ENCODE measurements around the gene KLK3.

The KLK3 gene

DNA sequence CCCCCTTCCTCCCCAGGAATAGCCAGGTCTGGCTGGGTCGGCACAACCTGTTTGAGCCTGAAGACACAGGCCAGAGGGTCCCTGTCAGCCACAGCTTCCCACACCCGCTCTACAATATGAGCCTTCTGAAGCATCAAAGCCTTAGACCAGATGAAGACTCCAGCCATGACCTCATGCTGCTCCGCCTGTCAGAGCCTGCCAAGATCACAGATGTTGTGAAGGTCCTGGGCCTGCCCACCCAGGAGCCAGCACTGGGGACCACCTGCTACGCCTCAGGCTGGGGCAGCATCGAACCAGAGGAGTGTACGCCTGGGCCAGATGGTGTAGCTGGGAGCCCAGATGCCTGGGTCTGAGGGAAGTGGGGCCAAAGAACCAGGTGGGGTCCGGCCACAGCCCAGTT, 21.7 kb downstream of the KLK3 start:
- ChIA-PET POLR2A (no interaction called here), CTCF (no interaction called here)
- TF ChIP-seq NFRKB (IDR thresholded peaks at IDR 0.05), result no peak
- TF ChIP-seq CTBP1 (IDR thresholded peaks at IDR 0.05; ENCODE audit: borderline replicate concordance), result no peak
- TF ChIP-seq FOXK2 (IDR thresholded peaks at IDR 0.05), result no peak
- TF ChIP-seq, protein P1, sequence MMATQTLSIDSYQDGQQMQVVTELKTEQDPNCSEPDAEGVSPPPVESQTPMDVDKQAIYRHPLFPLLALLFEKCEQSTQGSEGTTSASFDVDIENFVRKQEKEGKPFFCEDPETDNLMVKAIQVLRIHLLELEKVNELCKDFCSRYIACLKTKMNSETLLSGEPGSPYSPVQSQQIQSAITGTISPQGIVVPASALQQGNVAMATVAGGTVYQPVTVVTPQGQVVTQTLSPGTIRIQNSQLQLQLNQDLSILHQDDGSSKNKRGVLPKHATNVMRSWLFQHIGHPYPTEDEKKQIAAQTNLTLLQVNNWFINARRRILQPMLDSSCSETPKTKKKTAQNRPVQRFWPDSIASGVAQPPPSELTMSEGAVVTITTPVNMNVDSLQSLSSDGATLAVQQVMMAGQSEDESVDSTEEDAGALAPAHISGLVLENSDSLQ (IDR thresholded peaks at IDR 0.05), result no peak
- TF ChIP-seq FOXA1 (IDR thresholded peaks at IDR 0.05), result no peak
- TF ChIP-seq SP1 (IDR thresholded peaks at IDR 0.05), result no peak
- no peak for TF ChIP-seq ZNF384 (IDR thresholded peaks at IDR 0.05)
- no peak for TF ChIP-seq ARNT (IDR thresholded peaks at IDR 0.05)
- no peak for TF ChIP-seq LEF1 (IDR thresholded peaks at IDR 0.05; ENCODE audit: borderline replicate concordance)
- DNase-seq (ENCODE audit: extremely low spot score), result no peak

DNA sequence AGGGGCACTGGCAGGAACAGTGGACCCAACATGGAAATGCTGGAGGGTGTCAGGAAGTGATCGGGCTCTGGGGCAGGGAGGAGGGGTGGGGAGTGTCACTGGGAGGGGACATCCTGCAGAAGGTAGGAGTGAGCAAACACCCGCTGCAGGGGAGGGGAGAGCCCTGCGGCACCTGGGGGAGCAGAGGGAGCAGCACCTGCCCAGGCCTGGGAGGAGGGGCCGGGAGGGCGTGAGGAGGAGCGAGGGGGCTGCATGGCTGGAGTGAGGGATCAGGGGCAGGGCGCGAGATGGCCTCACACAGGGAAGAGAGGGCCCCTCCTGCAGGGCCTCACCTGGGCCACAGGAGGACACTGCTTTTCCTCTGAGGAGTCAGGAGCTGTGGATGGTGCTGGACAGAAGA, 22.6 kb downstream of the KLK3 start:
- TF ChIP-seq ZNF384 (IDR thresholded peaks at IDR 0.05) (no peak), BHLHE40 (IDR thresholded peaks at IDR 0.05; ENCODE audit: borderline replicate concordance) (no peak), HDGF (IDR thresholded peaks at IDR 0.05; ENCODE audit: borderline replicate concordance) (no peak), SP1 (IDR thresholded peaks at IDR 0.05) (no peak), SUZ12 (IDR thresholded peaks at IDR 0.05) (no peak), NFRKB (IDR thresholded peaks at IDR 0.05) (no peak), FOXA1 (IDR thresholded peaks at IDR 0.05) (no peak), FOXK2 (IDR thresholded peaks at IDR 0.05) (no peak)
- TF ChIP-seq, protein P1 (IDR thresholded peaks at IDR 0.05), result no peak
- ChIA-PET CTCF (no interaction called here), POLR2A (no interaction called here)
- no peak for DNase-seq (ENCODE audit: extremely low spot score)

- ChIA-PET CTCF (no interaction called here), POLR2A (no interaction called here)
- no peak for DNase-seq (ENCODE audit: extremely low spot score)
- TF ChIP-seq ZNF384 (IDR thresholded peaks at IDR 0.05), result no peak
- no peak for TF ChIP-seq ELF4 (IDR thresholded peaks at IDR 0.05)
Observed at GRCh38 chr19:50878851-50879250, 24.1 kb downstream of the KLK3 start.

GRCh38 chr19:50880241-50880640, 25.5 kb downstream of the KLK3 start:
- ChIA-PET CTCF (no interaction called here), POLR2A (no interaction called here)
- DNase-seq (ENCODE audit: extremely low spot score), result no peak
- TF ChIP-seq BHLHE40 (IDR thresholded peaks at IDR 0.05; ENCODE audit: borderline replicate concordance) (no peak), ARNT (IDR thresholded peaks at IDR 0.05) (no peak), LEF1 (IDR thresholded peaks at IDR 0.05; ENCODE audit: borderline replicate concordance) (no peak), ELF4 (IDR thresholded peaks at IDR 0.05) (no peak), FOXA1 (IDR thresholded peaks at IDR 0.05) (no peak)

- ChIA-PET POLR2A (no interaction called here), CTCF (no interaction called here)
- TF ChIP-seq LEF1 (IDR thresholded peaks at IDR 0.05; ENCODE audit: borderline replicate concordance), result no peak
- TF ChIP-seq NFRKB (IDR thresholded peaks at IDR 0.05), result no peak
- TF ChIP-seq TARDBP (IDR thresholded peaks at IDR 0.05), result no peak
- TF ChIP-seq FOXM1 (IDR thresholded peaks at IDR 0.05; ENCODE audit: borderline replicate concordance), result no peak
- TF ChIP-seq SP1 (IDR thresholded peaks at IDR 0.05), result no peak
- TF ChIP-seq, protein P1 (IDR thresholded peaks at IDR 0.05), result no peak
- no peak for TF ChIP-seq BHLHE40 (IDR thresholded peaks at IDR 0.05; ENCODE audit: borderline replicate concordance)
- TF ChIP-seq FOXA1 (IDR thresholded peaks at IDR 0.05), result no peak
- no peak for TF ChIP-seq HDGF (IDR thresholded peaks at IDR 0.05; ENCODE audit: borderline replicate concordance)
- TF ChIP-seq ELF4 (IDR thresholded peaks at IDR 0.05), result no peak
- TF ChIP-seq SUZ12 (IDR thresholded peaks at IDR 0.05), result no peak
- no peak for TF ChIP-seq L3MBTL2 (conservative IDR thresholded peaks at IDR 0.05)
- TF ChIP-seq CTBP1 (IDR thresholded peaks at IDR 0.05; ENCODE audit: borderline replicate concordance), result no peak
- no peak for TF ChIP-seq FOXK2 (IDR thresholded peaks at IDR 0.05)
- TF ChIP-seq ARNT (IDR thresholded peaks at IDR 0.05), result no peak
- DNase-seq (ENCODE audit: extremely low spot score), result no peak
Observed at GRCh38 chr19:50882188-50882587, 27.5 kb downstream of the KLK3 start.

DNA sequence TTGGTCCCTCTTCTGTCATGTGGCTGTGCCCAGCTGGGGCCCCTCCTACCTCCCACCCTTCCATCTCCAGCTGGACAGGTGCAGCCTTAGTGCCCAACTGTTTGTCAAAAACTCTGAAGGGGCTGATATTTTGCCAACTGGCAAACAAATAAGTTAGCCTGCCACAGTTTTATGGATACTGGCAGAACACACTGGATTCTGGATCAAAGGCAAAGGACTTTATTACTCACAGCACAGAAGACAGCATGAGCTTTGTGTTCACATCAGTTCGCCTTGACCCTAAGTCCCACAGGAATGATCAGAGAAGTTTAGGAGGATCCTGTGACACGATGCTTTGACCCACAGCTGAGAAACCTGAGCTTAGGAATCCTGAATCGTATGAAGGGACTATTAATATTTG, 34.9 kb downstream of the KLK3 start:
- DNase-seq (ENCODE audit: extremely low spot score), result no peak
- POLR2A ChIA-PET, result no interaction called here
- TF ChIP-seq SUZ12 (IDR thresholded peaks at IDR 0.05), result no peak
- TF ChIP-seq L3MBTL2 (conservative IDR thresholded peaks at IDR 0.05), result no peak
- TF ChIP-seq, protein P1 (IDR thresholded peaks at IDR 0.05), result no peak
- TF ChIP-seq BHLHE40 (IDR thresholded peaks at IDR 0.05; ENCODE audit: borderline replicate concordance), result no peak
- TF ChIP-seq LEF1 (IDR thresholded peaks at IDR 0.05; ENCODE audit: borderline replicate concordance), result no peak
- TF ChIP-seq ZNF384 (IDR thresholded peaks at IDR 0.05), result no peak
- no peak for TF ChIP-seq FOXM1 (IDR thresholded peaks at IDR 0.05; ENCODE audit: borderline replicate concordance)
- no peak for TF ChIP-seq FOXK2 (IDR thresholded peaks at IDR 0.05)
- TF ChIP-seq FOXA1 (IDR thresholded peaks at IDR 0.05), result no peak
- no peak for TF ChIP-seq NFRKB (IDR thresholded peaks at IDR 0.05)
- CTCF ChIA-PET, result no interaction called here
